GM12872 (cell line): ENCODE results near the gene CHSY3.

Source experiments
- TF ChIP-seq, protein P1 (sequence below): IDR thresholded peaks from 3 replicates; pipeline ENCODE4 v1.5.1; 2011; ENCODE audit warnings: low read depth, mild to moderate bottlenecking, low read length, moderate library complexity; ENCODE audit not compliant: insufficient read depth

CHSY3 gene

DNA sequence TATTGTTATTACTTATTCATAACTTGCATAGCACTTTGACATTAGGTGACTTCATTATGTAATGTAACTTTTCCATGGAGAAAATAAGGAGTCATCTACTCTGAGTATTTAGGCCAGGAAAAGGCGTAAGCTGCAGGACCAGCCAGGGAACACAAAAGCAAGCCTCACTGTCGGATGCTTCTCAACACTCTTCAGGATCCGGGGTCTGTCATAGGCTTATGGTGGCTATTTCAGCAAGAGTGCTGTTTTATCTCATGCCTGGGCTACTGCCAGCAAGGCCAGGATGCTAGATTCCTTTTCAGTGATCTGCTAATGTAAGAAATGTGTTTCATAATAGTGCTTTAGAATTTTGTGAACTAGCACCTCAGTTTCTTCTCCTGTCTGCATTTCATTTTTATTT lies 162.4 kb downstream of the CHSY3 start:
- TF ChIP-seq, protein P1, sequence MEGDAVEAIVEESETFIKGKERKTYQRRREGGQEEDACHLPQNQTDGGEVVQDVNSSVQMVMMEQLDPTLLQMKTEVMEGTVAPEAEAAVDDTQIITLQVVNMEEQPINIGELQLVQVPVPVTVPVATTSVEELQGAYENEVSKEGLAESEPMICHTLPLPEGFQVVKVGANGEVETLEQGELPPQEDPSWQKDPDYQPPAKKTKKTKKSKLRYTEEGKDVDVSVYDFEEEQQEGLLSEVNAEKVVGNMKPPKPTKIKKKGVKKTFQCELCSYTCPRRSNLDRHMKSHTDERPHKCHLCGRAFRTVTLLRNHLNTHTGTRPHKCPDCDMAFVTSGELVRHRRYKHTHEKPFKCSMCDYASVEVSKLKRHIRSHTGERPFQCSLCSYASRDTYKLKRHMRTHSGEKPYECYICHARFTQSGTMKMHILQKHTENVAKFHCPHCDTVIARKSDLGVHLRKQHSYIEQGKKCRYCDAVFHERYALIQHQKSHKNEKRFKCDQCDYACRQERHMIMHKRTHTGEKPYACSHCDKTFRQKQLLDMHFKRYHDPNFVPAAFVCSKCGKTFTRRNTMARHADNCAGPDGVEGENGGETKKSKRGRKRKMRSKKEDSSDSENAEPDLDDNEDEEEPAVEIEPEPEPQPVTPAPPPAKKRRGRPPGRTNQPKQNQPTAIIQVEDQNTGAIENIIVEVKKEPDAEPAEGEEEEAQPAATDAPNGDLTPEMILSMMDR = no peak

DNA sequence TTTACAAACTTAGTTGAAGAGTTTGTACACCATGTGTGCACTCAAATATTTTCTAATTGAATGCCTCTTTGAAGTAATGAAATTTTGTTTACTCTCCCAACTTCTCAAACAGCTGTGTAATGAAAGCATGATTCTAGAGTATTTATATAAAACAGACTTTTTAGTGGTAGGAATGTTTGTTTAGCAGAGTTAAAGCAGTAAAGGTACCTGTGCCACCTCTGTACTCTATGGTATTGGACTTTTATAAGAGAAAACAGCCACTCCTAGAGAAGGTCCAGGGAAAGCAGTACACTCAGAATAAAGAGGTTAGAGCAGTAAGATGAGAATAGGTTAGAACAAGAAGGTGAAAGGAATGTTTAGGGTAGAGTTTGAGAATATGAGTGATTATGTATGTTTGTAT lies 163.1 kb downstream of the CHSY3 start:
- TF ChIP-seq, protein P1 = no peak

DNA sequence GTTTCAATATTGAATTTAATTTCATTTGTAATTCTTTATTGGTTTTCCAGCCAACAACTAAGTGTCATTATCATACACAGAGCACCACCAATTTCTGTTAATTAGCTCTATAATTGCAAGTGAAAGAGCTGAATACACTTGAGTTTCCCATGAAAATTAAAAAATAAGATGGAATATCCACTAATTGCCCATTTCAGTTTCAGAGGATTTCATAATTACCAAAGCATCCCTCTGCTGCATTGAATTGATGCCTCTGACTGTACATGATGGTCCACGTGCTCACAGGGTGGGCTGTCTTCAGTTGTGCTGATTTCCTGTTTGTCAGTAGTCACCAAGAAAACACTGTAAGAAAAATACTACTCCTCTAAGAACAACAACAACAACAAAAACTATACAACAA lies 163.8 kb downstream of the CHSY3 start:
- TF ChIP-seq, protein P1 = no peak

DNA sequence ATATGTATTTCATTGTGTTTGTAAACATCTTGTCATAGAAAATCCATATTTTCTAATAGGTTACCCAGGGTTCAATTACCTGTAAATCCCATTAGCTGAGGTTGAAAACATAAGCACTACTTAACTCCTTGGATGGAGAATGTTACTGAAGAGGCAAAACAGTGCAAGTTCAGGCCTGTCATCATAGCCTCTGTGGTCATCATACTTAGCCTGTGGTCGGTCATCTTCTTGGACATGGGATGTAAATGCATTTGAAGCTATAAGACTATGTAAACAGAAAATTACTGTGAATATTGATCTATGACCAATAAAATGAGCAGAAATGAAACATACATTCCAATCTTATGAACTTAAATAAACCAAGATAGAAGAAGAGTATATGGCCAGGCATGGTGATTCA lies 164.7 kb downstream of the CHSY3 start:
- TF ChIP-seq, protein P1 = no peak

DNA sequence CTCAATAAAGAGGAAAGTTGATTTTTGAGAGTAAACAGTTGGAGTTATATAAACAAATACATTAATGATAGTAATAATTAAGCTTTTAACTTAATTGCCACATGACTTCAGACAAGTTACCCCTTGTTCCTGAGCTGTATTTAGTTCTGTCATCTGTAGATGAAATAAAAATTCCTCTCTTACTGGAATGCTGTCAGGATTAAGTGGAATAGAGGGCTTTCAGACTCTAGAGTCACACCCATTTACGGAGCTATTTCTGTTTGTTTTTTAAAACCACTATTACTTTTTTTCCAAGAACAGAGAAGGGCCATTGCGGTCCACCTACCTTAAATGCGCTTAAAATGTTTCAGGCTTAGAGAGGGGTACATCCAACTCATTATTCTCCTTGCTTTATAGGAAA lies 170.6 kb downstream of the CHSY3 start:
- TF ChIP-seq, protein P1 = no peak

DNA sequence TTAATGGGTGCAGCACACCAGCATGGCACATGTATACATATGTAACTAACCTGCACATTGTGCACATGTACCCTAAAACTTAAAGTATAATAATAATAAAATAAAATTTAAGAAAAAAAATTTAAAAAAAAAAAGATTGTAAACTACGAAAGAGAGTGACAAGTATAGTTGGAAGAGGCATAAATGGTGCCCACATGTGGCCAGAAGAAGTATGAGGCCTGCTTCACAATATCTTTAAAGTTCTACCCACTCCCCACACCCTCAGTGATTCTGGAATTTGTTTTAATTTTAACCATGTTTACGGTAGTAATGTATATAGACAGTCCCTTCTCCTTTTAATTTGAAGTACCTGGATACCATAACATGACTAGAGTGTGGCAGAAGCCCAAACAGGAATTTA lies 172.7 kb downstream of the CHSY3 start:
- TF ChIP-seq, protein P1 = no peak

DNA sequence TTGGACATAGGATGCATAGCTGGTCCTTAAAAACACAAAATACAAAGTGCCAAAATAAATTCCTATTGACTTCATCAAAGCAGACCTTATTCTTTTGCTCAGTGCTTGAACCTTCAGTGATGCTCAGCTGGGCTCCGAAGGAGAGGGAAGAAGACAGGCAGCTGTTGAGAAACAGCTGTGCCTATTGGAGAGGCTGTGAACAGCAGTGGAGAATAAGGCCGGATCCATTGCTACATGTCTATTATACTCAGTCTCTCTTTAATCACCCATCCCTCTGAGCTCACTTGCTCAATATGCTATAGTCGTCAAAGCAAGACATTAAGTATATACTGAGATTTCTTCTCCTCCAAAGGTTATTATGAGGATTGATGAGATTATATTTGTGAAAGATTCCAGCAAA lies 174.4 kb downstream of the CHSY3 start:
- TF ChIP-seq, protein P1 = no peak
